Stimulated activated CD4-positive, alpha-beta T cell treated with anti-CD3 and anti-CD28 coated beads, TNF-alpha, amount 100 ng/mL, for 4 hours (primary cell): ENCODE measurements around the gene CHMP2A.

Experiments
- DNase-seq, 3 experiments: peaks; one replicate each; pipeline ENCODE4 v3.0.0-alpha.2; 2020; ENCODE audit warnings: low read depth in 3 of 3

CHMP2A gene

GRCh38 chr19:58538257-58539168, 16.4 kb downstream of the CHMP2A start:
- no peak for DNase-seq

GRCh38 chr19:58536852-58537798, 17.8 kb downstream of the CHMP2A start:
- DNase-seq, result no peak

- no peak for DNase-seq
Measured at GRCh38 chr19:58535857-58536256, 19.0 kb downstream of the CHMP2A start.

GRCh38 chr19:58531034-58531840, 23.7 kb downstream of the CHMP2A start:
- no peak for DNase-seq

- DNase-seq, result no peak
Measured at GRCh38 chr19:58529405-58529804, 25.5 kb downstream of the CHMP2A start.

GRCh38 chr19:58522709-58523108, 32.2 kb downstream of the CHMP2A start:
- no peak for DNase-seq

GRCh38 chr19:58521651-58522050, 33.3 kb downstream of the CHMP2A start:
- no peak for DNase-seq

- DNase-seq, result no peak
Measured at GRCh38 chr19:58520257-58520599, 34.7 kb downstream of the CHMP2A start.

GRCh38 chr19:58519355-58520256, 35.3 kb downstream of the CHMP2A start, which contains the start of gene ZBTB45:
Gene ZBTB45 (minus strand): TSS chr19:58519810. CDS start chr19:58517673, 2,137 bp downstream.
- DNase-seq, result peak; percentile 73 to 89 (median 74)

- no peak for DNase-seq
Measured at GRCh38 chr19:58519087-58519354, 35.9 kb downstream of the CHMP2A start.

- DNase-seq, result no peak
Measured at GRCh38 chr19:58518256-58519086, 36.4 kb downstream of the CHMP2A start.

GRCh38 chr19:58516964-58517833, 37.7 kb downstream of the CHMP2A start:
- DNase-seq, result no peak

GRCh38 chr19:58516246-58516836, 38.6 kb downstream of the CHMP2A start:
- no peak for DNase-seq

GRCh38 chr19:58515259-58515658, 39.6 kb downstream of the CHMP2A start:
- DNase-seq, result no peak

- DNase-seq, result no peak
Measured at GRCh38 chr19:58514564-58515022, 40.3 kb downstream of the CHMP2A start.

- DNase-seq, result peak; percentile 88 to 93 (median 88)
Measured at GRCh38 chr19:58513694-58514563, 41.0 kb downstream of the CHMP2A start.

- DNase-seq, result no peak
Measured at GRCh38 chr19:58513213-58513693, 41.7 kb downstream of the CHMP2A start.
